Measurements from ENCODE around the gene SIRT5.
A peak's percentile ranks its signal among the peaks of the same experiment; 100 is the strongest.

Gene SIRT5

DNA sequence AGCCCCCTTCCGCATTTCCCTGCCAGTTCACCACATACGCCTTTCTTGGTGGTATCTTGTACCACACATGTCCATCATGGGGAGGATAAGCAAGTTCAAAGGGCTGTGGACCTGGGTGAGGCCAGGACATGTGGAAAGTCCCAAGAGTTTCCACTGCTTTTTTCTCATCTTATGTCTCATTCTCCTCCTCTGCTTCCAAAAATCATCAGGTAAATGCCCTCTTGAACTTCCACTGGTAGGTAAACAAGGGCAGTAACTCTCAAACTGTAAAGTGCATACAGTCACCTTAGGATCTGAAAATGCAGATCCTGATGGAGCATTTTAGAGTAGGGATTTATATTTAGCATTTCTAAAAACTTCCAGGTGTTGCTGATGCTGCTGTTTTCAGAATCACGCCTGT is 7.9 kb upstream of the SIRT5 start:
- TF ChIP-seq, protein P1, sequence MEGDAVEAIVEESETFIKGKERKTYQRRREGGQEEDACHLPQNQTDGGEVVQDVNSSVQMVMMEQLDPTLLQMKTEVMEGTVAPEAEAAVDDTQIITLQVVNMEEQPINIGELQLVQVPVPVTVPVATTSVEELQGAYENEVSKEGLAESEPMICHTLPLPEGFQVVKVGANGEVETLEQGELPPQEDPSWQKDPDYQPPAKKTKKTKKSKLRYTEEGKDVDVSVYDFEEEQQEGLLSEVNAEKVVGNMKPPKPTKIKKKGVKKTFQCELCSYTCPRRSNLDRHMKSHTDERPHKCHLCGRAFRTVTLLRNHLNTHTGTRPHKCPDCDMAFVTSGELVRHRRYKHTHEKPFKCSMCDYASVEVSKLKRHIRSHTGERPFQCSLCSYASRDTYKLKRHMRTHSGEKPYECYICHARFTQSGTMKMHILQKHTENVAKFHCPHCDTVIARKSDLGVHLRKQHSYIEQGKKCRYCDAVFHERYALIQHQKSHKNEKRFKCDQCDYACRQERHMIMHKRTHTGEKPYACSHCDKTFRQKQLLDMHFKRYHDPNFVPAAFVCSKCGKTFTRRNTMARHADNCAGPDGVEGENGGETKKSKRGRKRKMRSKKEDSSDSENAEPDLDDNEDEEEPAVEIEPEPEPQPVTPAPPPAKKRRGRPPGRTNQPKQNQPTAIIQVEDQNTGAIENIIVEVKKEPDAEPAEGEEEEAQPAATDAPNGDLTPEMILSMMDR (IDR thresholded peaks at IDR 0.05; ENCODE audit: extremely low read depth, insufficient read depth, missing control alignments): no peak
- no peak for DNase-seq (ENCODE audit: low spot score)
- in situ Hi-C loops (cut with MboI; ENCODE audit: low pct_unique_long_range_greater_than_20kb, low sequenced_read_pairs, unreplicated experiment): no loop called here

DNA sequence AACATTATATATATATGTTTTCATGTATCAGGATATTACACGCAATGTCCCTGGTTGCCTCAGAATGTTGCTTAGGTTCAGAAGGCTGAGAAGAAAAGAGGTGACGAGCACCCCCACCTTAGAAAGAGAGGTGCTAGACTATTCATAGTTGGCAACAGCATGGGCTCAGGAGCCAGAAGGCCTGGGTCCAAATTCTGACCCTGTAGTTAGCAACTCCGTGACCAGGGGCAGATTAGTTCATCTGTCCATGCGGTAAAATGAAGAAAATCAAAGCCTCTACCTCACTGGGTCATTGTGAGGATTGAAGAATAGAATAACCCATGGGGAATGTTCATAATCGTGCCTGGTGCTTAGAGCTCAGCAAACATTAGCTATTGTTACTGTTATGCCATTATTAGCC is 5.4 kb upstream of the SIRT5 start:
- TF ChIP-seq, protein P1 (IDR thresholded peaks at IDR 0.05; ENCODE audit: extremely low read depth, insufficient read depth, missing control alignments): no peak
- in situ Hi-C loops (cut with MboI; ENCODE audit: low pct_unique_long_range_greater_than_20kb, low sequenced_read_pairs, unreplicated experiment): no loop called here
- DNase-seq (ENCODE audit: low spot score): no peak

DNA sequence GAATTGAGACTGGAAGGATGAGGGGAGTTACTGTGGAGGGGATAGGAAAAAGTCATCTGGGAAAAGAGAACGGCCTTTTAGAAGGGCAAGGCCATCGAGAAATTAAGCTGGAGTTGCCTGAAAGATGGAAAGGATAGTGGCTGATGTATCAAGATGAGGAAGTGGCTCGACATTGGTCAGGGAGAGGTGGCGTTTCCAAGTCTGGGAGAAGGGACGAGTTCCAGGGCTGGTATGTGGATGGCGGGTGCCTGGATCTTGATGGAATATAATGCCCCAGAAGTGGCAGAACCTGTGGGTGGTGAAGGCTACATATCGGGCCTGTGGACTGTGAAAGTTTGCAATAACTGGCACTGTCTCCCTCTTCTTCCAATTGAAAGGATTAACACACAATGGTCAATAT is 2.2 kb upstream of the SIRT5 start:
- in situ Hi-C loops (cut with MboI; ENCODE audit: low pct_unique_long_range_greater_than_20kb, low sequenced_read_pairs, unreplicated experiment): no loop called here
- TF ChIP-seq, protein P1 (IDR thresholded peaks at IDR 0.05; ENCODE audit: extremely low read depth, insufficient read depth, missing control alignments): no peak
- no peak for DNase-seq (ENCODE audit: low spot score)

DNA sequence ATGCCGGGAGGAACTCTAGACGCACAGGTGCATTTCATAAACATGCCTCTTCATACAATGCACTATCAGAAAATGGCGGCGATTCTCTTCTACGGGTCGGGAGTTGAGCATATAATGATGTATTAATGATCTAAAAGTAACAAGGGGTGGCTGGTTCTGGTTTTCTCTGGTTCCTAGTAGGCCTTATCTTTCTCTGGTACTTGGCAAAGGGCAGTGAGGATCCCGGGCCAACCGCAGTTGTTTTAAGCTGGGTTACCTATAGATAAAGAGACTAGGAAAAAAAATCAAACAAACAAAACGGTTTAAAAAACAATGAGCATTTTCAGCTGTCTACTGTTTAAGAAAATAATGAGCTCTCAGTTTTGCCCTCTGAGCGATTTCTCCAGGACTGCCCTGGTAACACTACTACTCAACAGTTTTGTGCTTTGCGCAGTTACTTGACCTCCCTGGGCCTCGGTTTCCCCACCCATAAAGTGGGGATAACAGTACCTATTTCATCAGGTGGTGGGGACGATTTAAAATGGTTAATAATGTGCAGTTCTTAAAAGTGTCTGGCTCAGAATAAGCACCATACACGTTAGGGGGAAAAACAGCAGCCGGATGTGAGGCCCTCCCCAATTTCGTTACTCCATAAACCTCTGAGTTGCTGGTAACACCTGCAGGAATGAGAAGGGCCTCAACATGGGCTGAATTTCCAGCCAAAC is 1.3 kb upstream of the SIRT5 start:
- in situ Hi-C loops (cut with MboI; ENCODE audit: low pct_unique_long_range_greater_than_20kb, low sequenced_read_pairs, unreplicated experiment): no loop called here
- no peak for DNase-seq (ENCODE audit: low spot score)
- TF ChIP-seq, protein P1 (IDR thresholded peaks at IDR 0.05; ENCODE audit: extremely low read depth, insufficient read depth, missing control alignments): no peak

DNA sequence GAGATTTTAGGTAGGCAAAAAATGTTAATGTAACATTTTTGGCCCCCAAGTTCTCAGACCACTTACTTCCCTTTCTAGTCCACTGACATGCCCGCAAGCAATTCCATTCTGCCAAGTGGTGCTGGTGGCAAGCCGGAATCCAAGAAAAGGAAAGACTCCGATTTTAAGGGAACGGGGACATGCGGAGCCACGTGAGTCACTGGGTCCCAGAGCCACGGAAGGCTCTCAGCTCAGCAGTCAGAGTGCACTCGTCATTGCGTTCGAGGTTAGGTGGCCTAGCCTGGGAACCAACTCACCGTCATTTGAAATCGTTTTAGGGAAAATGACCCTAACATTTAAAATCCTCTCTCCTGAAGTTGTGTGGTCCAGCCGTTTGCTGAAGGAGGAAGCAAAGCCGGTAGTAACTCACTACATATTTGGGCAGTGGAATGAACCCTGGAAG is 711 bp upstream of the SIRT5 start:
- TF ChIP-seq, protein P1 (IDR thresholded peaks at IDR 0.05; ENCODE audit: extremely low read depth, insufficient read depth, missing control alignments): no peak
- no peak for DNase-seq (ENCODE audit: low spot score)
- in situ Hi-C loops (cut with MboI; ENCODE audit: low pct_unique_long_range_greater_than_20kb, low sequenced_read_pairs, unreplicated experiment): no loop called here

DNA sequence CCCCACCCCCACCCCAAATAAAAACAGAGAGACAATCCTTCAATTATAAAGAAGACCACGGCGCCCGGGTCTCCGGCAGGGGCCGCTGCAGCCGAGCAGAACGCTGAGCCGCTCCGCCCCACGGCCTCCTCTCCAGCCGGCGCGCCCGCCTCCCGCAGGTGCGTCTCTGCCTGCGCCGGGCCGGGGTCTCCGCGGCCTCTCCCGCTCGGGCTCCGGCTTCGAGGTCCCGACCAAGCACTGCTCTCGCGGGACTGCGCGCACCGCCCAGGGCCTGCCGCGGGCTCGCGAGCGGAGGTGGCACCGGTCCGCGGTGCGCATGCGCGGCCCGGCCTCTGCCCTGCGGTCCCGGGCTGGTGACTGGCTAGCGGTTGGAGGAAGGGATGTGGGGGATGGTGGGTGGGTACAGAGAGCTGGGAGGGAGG is 241 bp upstream of the SIRT5 start:
- TF ChIP-seq, protein P1 (IDR thresholded peaks at IDR 0.05; ENCODE audit: extremely low read depth, insufficient read depth, missing control alignments): peak; percentile 57
- in situ Hi-C loops (cut with MboI; ENCODE audit: low pct_unique_long_range_greater_than_20kb, low sequenced_read_pairs, unreplicated experiment): no loop called here
- DNase-seq (ENCODE audit: low spot score): peak; percentile 96
